HEK293T (cell line): ENCODE results near the gene FARSA.
A peak's percentile ranks its signal among the peaks of the same experiment; 100 is the strongest.

Source experiments
- CTCF ChIA-PET: fragments of 350-600 bp; formaldehyde crosslinking; extraction: SDS; loops from one replicate; lab custom pipeline; 2021; ENCODE audit warnings: antibody characterized with exemption, inconsistent platforms; lab: Yijun Ruan, JAX
- POLR2A ChIA-PET: fragments of 350-600 bp; formaldehyde crosslinking; extraction: SDS; loops from one replicate; lab custom pipeline; 2020; ENCODE audit warnings: antibody characterized with exemption, inconsistent platforms; lab: Yijun Ruan, JAX
- DNase-seq: peaks from one replicate; pipeline ENCODE4 v3.0.0; 2012; ENCODE audit warnings: mixed read lengths; ENCODE audit errors: extremely low spot score
- ARNT ChIP-seq: fragments of 450-650 bp; IDR thresholded peaks from 2 replicates; pipeline ENCODE4 v1.6.1; 2017; ENCODE audit warnings: mild to moderate bottlenecking
- BHLHE40 ChIP-seq: fragments of 450-650 bp; IDR thresholded peaks from 2 replicates; pipeline ENCODE4 v1.6.1; 2016; ENCODE audit warnings: mild to moderate bottlenecking, moderate library complexity, borderline replicate concordance
- CTBP1 ChIP-seq: fragments of 450-650 bp; IDR thresholded peaks from 2 replicates; pipeline ENCODE4 v1.6.1; 2016; ENCODE audit warnings: borderline replicate concordance
- ELF4 ChIP-seq: fragments of 450-650 bp; IDR thresholded peaks from 2 replicates; pipeline ENCODE4 v1.6.1; 2017; ENCODE audit warnings: antibody characterized with exemption
- FOXA1 ChIP-seq: fragments of 450-650 bp; IDR thresholded peaks from 2 replicates; pipeline ENCODE4 v1.6.1; 2016; ENCODE audit warnings: mild to moderate bottlenecking
- FOXK2 ChIP-seq: fragments of 450-650 bp; IDR thresholded peaks from 2 replicates; pipeline ENCODE4 v1.6.1; 2016; ENCODE audit warnings: mild to moderate bottlenecking
- FOXM1 ChIP-seq: fragments of 450-650 bp; IDR thresholded peaks from 2 replicates; pipeline ENCODE4 v1.6.1; 2017; ENCODE audit warnings: mild to moderate bottlenecking, borderline replicate concordance
- HDGF ChIP-seq: fragments of 450-650 bp; IDR thresholded peaks from 2 replicates; pipeline ENCODE4 v1.6.1; 2017; ENCODE audit warnings: antibody characterized with exemption, borderline replicate concordance
- L3MBTL2 ChIP-seq: fragments of 450-650 bp; conservative IDR thresholded peaks from 2 replicates; pipeline ENCODE4 v1.6.1; 2016; ENCODE audit warnings: mild to moderate bottlenecking
- LEF1 ChIP-seq: fragments of 450-650 bp; IDR thresholded peaks from 2 replicates; pipeline ENCODE4 v1.6.1; 2017; ENCODE audit warnings: mild to moderate bottlenecking, borderline replicate concordance
- NFRKB ChIP-seq: fragments of 450-650 bp; IDR thresholded peaks from 2 replicates; pipeline ENCODE4 v1.6.1; 2016; ENCODE audit warnings: mild to moderate bottlenecking, moderate library complexity
- SP1 ChIP-seq: fragments of 450-650 bp; IDR thresholded peaks from 2 replicates; pipeline ENCODE4 v1.6.1; 2017
- SUZ12 ChIP-seq: fragments of 450-650 bp; IDR thresholded peaks from 2 replicates; pipeline ENCODE4 v1.6.1; 2016; ENCODE audit warnings: mild to moderate bottlenecking
- TARDBP ChIP-seq: fragments of 450-650 bp; IDR thresholded peaks from 2 replicates; pipeline ENCODE4 v1.6.1; 2016
- ZNF384 ChIP-seq: fragments of 450-650 bp; IDR thresholded peaks from 2 replicates; pipeline ENCODE4 v1.6.1; 2016
- TF ChIP-seq, protein P1 (sequence below): fragments of 450-650 bp; IDR thresholded peaks from 2 replicates; pipeline ENCODE4 v1.6.1; 2016

Gene FARSA

DNA sequence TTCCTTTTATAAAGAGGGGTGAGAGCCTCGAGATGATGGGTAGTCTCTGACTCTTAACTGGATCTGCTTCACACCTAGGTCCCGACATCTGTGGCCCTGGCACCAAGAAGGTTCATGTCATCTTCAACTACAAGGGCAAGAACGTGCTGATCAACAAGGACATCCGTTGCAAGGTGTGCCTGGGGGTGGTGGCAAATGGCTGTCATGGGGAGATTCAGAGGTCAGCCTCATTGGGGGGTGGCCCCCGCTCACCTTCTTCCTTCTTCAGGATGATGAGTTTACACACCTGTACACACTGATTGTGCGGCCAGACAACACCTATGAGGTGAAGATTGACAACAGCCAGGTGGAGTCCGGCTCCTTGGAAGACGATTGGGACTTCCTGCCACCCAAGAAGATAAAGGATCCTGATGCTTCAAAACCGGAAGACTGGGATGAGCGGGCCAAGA is 6.5 kb upstream of the FARSA start:
- no peak for DNase-seq
- ChIA-PET CTCF (no interaction called here), POLR2A (interaction anchor here (1.0 to 1.1 kb wide), 2 partner anchors 16 to 27 kb away, joined by 3 to 4 read pairs; partner anchors contain the start of gene GADD45GIP1)
- TF ChIP-seq FOXM1 (no peak), SUZ12 (no peak), SP1 (no peak)
- TF ChIP-seq, protein P1, sequence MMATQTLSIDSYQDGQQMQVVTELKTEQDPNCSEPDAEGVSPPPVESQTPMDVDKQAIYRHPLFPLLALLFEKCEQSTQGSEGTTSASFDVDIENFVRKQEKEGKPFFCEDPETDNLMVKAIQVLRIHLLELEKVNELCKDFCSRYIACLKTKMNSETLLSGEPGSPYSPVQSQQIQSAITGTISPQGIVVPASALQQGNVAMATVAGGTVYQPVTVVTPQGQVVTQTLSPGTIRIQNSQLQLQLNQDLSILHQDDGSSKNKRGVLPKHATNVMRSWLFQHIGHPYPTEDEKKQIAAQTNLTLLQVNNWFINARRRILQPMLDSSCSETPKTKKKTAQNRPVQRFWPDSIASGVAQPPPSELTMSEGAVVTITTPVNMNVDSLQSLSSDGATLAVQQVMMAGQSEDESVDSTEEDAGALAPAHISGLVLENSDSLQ: no peak

DNA sequence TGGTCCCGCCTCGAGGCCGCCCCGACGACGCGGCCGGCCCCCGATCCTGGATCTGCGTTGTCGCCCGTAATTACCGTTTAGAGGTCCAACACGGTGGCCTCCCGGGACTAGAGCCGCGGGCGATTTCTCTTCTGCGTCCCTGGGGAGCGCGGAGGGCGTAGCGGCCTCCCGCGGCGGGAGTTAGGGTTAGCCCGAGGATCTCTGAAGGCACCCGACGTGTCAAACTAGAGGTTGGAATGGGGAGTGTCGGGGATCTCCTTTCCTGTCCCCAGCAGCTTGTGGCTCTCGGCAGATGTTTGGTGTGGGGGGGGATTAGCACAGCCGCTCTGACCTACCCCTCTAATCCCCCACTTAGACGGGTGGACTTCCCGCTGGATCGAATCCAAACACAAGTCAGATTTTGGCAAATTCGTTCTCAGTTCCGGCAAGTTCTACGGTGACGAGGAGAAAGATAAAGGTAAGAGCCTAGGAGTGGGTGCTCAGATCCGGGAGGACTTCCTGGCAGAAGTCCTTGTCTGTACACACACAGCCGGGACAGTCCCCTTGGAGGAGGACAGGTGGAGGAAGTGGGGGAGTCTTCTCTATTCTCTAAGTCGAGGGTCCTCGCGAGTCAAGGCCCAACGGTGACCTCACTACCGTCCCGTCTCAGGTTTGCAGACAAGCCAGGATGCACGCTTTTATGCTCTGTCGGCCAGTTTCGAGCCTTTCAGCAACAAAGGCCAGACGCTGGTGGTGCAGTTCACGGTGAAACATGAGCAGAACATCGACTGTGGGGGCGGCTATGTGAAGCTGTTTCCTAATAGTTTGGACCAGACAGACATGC is 5.5 kb upstream of the FARSA start:
- TF ChIP-seq FOXA1: no peak
- no peak for TF ChIP-seq ZNF384
- no peak for TF ChIP-seq SUZ12
- TF ChIP-seq ELF4: 0 out of 2 replicates have a peak, but pooled peaks have one; percentile 1
- POLR2A ChIA-PET: interaction anchor here (1.0 to 1.9 kb wide), 4 partner anchors 17 to 48 kb away, joined by 3 to 12 read pairs (median 4); partner anchors contain the start of genes GADD45GIP1 and GCDH
- CTCF ChIA-PET: no interaction called here
- no peak for DNase-seq

DNA sequence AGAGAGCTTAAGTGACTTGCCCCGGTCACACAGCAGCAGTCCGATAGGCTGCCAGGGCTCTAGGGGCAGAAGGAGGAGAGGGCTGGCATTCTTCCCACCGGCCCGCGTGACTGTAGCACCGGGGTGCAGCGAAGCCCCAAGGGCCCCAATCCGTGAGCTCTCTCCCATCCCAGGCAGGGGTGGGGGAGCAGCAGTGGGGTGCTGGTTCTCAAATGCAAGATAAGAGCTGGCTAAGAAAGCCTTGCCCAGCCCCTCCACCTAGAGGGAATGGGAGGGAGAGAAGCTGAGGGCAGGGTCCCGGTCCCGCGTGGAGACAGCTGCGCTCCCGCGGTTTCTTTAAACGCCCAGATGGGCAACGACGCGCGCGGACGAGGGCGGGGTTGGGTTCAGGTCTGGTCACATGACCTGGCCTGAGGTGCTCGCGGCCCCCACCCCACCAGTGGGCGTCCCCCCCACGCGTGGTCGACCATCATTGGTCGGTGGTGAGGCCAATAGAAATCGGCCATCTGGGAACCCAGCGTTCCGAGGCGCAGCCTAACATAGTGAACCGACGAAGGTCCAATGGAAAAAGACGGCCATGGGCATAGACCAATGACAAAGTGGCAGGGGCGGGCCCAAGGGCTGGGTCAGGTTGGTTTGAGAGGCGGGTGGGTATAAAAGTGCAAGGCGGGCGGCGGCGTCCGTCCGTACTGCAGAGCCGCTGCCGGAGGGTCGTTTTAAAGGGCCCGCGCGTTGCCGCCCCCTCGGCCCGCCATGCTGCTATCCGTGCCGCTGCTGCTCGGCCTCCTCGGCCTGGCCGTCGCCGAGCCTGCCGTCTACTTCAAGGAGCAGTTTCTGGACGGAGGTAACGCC is 4.6 kb upstream of the FARSA start, which contains the start of gene CALR:
Gene CALR (plus strand): TSS at position 683 of the 852 bp plus-strand sequence. CDS start 71 bp downstream, at position 754.
- ChIA-PET CTCF (interaction anchor here (1.7 kb wide), 1 partner anchor 28 kb away, joined by 4 read pairs; no protein-coding TSS in a partner anchor), POLR2A (interaction anchor here (0.6 to 1.9 kb wide), 12 partner anchors 8 to 96 kb away, joined by 3 to 12 read pairs (median 4); partner anchors contain the start of genes GCDH, RAD23A and SYCE2)
- DNase-seq: peak; percentile 96
- TF ChIP-seq L3MBTL2: peak; percentile 87
- TF ChIP-seq BHLHE40: no peak
- no peak for TF ChIP-seq SUZ12
- TF ChIP-seq LEF1: 0 out of 2 replicates have a peak, but pooled peaks have one; percentile 19
- peak; percentile 83 for TF ChIP-seq ELF4
- peak; percentile 100 for TF ChIP-seq TARDBP
- TF ChIP-seq, protein P1: peak; percentile 96

DNA sequence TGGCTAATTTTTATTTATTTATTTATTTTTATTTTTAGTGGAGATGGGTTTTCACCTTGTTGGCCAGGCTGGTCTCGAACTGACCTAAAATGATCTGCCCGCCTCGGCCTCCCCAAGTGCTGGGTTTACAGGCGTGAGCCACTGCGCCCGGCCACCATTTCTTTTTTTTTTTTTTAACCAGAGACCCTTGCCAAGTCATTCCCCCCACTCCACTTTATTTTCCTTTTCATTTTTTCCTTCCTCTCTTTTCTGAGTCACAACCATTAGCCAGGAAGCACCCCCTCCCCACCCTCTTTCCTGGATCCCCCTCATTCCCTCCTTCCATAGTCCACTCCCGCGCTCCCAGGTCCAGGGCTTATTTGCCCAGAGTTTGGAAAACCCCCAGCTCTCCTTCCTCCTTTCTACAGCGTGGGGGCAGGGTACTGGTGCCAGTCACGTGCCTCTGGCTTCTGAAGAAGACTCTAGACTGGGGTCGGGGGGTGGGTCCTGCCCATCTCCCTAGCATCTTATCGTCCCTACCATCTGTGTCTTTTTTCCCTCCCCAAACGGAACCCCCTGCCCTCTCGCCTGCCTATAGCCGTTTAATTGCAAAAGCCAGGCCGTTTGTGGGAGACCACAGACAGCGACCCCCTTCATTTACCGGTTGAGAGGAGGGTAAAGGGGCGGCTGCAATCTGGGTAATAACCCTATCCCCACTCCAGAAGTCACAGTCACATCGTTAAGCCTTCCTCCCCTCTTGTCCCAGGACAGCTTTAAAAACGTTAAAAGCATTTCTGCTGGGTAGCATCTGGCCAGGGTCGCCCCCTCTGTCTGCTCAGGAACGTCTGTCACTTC is 3.8 kb upstream of the FARSA start:
- ChIA-PET POLR2A (interaction anchor here (0.6 to 1.9 kb wide), 9 partner anchors 9 to 97 kb away, joined by 3 to 12 read pairs (median 4); partner anchors contain the start of genes RAD23A and SYCE2), CTCF (interaction anchor here (1.7 kb wide), 1 partner anchor 28 kb away, joined by 4 read pairs; no protein-coding TSS in a partner anchor)
- no peak for TF ChIP-seq HDGF
- no peak for TF ChIP-seq TARDBP
- TF ChIP-seq SUZ12: no peak
- TF ChIP-seq CTBP1: no peak
- TF ChIP-seq ZNF384: no peak
- no peak for TF ChIP-seq FOXK2
- DNase-seq: no peak

DNA sequence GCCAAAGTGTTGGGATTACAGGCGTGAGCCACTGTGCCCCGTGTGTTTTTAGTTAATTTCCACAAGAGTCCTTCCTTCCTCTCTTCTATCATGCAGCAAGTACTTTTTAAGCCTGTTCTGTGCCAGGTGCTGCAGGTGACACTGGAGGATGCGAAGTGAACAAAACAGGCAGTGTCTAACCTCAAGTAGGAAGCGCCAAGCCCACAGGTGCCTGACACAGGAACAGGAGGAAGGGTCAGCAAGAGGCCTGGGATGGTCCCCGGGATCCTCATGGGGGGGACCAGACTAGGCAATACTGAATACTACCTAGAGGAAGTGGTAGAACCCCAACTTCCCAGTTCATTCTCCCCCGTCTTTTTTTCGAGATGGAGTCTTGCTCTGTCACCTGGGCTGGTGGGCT is 3.1 kb upstream of the FARSA start:
- DNase-seq: no peak
- POLR2A ChIA-PET: interaction anchor here (1.1 to 1.8 kb wide), 5 partner anchors 8 to 23 kb away, joined by 3 to 11 read pairs (median 5); no protein-coding TSS in a partner anchor
- TF ChIP-seq, protein P1: no peak
- TF ChIP-seq SUZ12 (no peak), ARNT (no peak), LEF1 (no peak)
- CTCF ChIA-PET: interaction anchor here (1.7 kb wide), 1 partner anchor 29 kb away, joined by 4 read pairs; no protein-coding TSS in a partner anchor

DNA sequence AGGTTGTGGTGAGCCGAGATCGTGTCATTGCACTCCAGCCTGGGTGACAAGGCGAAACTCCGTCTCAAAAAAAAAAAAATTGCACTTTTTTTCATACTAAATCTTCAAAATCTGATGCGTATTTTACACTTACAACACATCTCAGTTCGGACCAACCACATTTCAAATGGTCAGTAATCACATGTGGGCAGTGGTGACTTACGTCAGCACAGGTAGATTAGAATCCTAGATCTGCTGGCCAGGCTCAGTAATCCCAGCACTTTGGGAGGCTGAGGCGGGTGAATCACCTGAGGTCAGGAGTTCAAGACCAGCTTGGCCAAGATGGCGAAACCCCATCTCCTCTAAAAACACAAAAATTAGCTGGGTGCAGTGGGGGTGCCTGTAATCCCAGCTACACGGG is 1.6 kb upstream of the FARSA start:
- no peak for DNase-seq
- CTCF ChIA-PET: no interaction called here
- POLR2A ChIA-PET: interaction anchor here (2.2 kb wide), 1 partner anchor 11 kb away, joined by 9 read pairs; the partner anchor contains the start of gene RAD23A
- TF ChIP-seq ARNT (no peak), TARDBP (no peak), ZNF384 (no peak), FOXA1 (no peak), FOXK2 (no peak), CTBP1 (no peak), NFRKB (no peak), SUZ12 (no peak), BHLHE40 (no peak), HDGF (no peak), SP1 (no peak)
- TF ChIP-seq, protein P1: no peak
